Hematopoietic multipotent progenitor cell treated with erythropoietin and hydrocortisone succinate and interleukin-3 and kit ligand, for 6 days (in vitro differentiated cells): ENCODE results near the gene RND1.
A peak's percentile ranks its signal among the peaks of the same experiment; 100 is the strongest.
"Not testable (repeated sequence)": the region's sequence is repeated elsewhere in the genome, so short reads cannot be mapped to it uniquely, and the experiment has no call there.

Experiments used
- DNase-seq: peaks from one replicate; pipeline ENCODE4 v3.0.0-alpha.2; 2015

Gene RND1

GRCh38 chr12:48866052-48866711, 512 bp upstream of the RND1 start:
- no peak for DNase-seq

GRCh38 chr12:48863291-48863690, 2.4 kb downstream of the RND1 start:
- no peak for DNase-seq

DNA sequence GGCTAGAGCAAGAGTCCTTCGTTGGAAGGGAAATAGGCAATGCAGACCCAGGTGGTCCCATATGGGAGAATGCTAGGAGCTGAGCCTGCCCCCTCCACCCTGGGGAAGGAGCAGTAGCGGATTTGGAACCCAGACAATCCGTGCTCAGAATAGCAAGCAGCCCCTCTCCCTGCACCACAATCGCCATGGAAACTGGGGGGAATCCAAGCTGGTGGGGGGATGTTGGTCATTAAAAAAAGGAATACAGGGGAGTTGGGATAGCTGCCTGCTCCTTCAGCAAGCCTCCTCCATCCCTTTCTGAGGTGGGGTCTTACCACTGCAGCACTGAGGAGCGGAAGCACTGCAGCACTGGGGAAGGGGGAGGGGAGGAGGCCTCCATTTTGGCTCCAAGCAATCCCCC, 2.9 kb downstream of the RND1 start:
- DNase-seq, result no peak

GRCh38 chr12:48861111-48861510, 4.6 kb downstream of the RND1 start:
- no peak for DNase-seq

GRCh38 chr12:48860236-48860635, 5.4 kb downstream of the RND1 start:
- not testable (repeated sequence) for DNase-seq

GRCh38 chr12:48859607-48860006, 6.1 kb downstream of the RND1 start:
- DNase-seq, result no peak

- no peak for DNase-seq
These were observed 7.6 kb downstream of the RND1 start for GRCh38 chr12:48858043-48858442.

- no peak for DNase-seq
These were observed 8.2 kb downstream of the RND1 start for GRCh38 chr12:48857278-48857994.

- DNase-seq, result no peak
These were observed 9.3 kb downstream of the RND1 start for GRCh38 chr12:48856379-48856778.

- not testable (repeated sequence) for DNase-seq
These were observed 10.7 kb downstream of the RND1 start for GRCh38 chr12:48854932-48855331.

DNA sequence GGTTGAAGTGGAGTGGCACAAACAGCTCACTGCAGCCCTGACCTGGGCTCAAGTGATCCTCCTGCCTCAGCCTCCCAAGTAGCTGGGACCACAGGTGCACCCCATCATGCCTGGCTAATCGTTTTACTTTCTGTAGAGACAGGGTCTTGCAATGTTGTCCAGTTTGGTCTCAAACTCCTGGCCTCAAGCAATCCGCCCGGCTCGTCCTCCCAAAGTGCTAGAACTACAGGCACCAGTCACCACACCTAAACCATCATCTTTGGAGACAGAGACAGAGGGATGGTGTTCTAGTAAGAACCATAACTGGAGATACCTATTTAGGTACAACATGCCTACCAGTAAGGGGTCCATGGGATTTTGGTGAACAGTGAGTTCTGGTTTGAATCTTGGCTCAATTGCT, 11.2 kb downstream of the RND1 start:
- DNase-seq, result no peak

DNA sequence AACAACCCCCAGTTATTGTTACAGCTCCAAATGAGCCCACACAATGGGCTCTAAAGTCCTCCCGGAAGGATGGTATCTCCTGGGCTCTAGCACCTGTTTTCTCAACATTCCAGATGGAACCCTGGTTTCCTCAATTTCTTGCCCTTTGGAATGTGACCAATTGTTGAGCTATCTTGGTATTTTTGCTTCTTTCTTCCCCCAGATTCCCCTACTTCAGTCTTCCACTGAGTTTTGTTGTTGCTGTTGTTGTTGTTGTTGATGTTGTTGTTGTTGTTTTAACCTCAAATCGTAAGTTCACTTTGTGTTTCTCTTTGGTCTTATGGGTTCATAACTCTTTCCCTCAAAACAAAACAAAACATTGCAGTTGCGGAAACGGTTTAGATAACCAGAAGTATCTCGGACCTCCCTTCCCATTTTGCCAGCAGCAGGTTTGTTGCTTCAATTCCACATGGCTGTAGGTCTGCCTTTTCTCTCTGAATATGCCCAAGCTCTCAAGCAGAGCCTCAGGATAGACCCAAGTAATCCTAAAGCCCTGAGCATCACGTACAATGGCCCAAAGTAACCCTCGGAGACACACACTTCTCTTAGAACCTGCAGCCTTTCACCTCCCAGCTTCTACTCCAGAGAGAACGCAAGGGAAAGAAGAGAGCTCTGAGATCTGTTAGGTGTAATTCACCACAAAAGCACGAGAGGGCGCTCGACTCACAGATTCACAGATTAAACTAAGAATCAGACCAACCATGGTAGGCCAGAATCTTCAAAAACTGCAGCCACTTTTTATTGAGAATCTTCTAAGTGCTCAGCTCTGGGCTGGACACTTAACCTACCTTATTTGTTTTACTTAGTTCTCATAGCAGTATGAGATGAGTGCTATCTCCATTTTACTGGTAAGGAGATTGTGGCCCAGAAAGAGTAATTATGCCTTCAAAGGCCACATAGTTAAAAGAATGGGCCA, 12.7 kb downstream of the RND1 start:
- peak; percentile 96 for DNase-seq

DNA sequence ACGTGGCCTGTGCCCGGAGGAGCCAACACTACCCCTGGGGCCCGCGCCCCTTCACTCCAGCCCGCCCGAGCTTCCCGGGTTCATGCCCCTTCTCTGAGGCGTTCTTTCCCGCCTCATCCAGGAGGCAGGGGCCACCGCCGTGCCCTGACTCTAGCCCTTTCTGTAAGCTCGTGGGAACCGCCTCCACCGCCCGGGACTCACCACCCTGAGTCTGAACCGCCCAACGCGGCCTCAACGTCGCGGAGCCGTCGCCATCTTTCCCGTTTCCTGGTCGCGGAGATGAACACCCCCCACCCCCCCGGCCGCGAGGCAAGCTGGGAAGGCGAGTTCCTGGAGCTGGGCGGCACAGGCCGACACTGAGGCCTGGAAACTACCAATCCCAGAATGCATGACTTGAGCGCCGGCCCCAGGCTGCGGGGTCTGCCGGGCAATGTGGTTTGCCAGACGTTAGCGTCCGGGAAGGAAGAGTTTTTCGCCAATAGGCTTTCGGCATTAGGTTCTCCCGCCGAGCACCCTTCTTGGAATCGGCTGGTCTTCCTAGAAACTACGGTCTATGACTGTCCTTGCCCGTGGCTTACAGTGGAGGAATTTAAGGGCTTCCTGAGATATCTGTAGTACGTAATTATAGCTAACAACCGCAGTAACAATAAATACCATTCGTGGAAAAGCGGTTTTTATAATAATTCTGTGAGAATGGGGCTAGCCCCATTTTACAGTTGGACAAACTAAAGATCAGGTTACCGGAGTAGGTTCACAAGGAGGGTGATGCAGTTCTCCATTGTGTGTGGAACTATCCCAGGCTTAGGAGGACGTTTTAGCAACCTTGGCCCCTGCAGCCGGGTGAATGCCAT, 13.6 kb downstream of the RND1 start, which contains the start of gene DDX23:
Gene DDX23 (minus strand): TSS at position 281 of the 851 bp plus-strand sequence. CDS start 6,381 bp downstream, outside the sequence.
- peak; percentile 99 for DNase-seq

GRCh38 chr12:48842021-48842420, 23.6 kb downstream of the RND1 start:
- DNase-seq, result not testable (repeated sequence)

- DNase-seq, result no peak
These were observed 27.6 kb downstream of the RND1 start for GRCh38 chr12:48838048-48838447.

DNA sequence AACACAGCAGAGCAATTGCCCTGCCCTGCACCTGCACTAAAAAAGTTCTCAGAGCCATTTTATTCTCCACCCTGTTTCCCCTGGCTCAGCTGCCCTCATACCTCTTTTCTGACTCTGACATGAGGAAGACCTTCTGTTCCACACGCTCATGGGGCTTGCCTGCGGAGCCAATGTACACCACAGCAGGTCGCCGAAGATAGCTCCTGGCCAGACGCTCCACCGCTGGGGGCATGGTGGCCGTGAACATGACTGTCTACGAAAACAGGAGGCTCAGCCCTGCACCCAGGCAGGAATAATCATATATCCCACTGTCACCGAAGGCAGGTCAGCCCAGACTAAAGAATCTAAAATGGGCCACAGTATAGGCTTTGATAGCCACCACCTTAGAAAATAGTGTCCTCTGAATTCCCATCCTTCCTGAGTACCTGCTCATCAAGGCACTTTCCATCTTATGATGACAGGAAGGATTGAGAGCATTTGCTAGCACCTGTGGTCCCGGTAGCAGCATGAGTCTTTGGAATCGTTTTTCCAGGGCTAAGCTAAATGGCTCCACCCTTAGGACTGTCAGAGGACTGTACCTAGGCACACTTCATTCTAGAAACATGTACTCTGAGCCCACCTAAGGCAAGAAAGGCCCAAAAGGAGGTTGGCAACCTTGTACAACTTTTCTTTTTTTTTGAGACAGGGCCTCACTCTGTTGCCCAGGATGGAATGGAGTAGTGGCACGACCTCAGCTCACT, 33.2 kb downstream of the RND1 start:
- no peak for DNase-seq

- no peak for DNase-seq
These were observed 34.4 kb downstream of the RND1 start for GRCh38 chr12:48831257-48831656.

GRCh38 chr12:48828841-48829575, 36.7 kb downstream of the RND1 start:
- no peak for DNase-seq

GRCh38 chr12:48828293-48828692, 37.4 kb downstream of the RND1 start:
- no peak for DNase-seq

GRCh38 chr12:48827513-48828096, 38.1 kb downstream of the RND1 start:
- no peak for DNase-seq
